GM19395 (cell line): ENCODE measurements around the gene ANKS1A.

Source experiments
- ATAC-seq: cut with Tn5 transposase; IDR thresholded peaks from one replicate; pipeline ENCODE4 v1.9.1; 2021; ENCODE audit warnings: mild to moderate bottlenecking, moderate library complexity; ENCODE audit not compliant: unreplicated experiment

The ANKS1A gene

GRCh38 chr6:35036828-35037663 is 148.0 kb downstream of the ANKS1A start:
- ATAC-seq, result no peak

GRCh38 chr6:35037664-35038038 is 148.6 kb downstream of the ANKS1A start:
- no peak for ATAC-seq

DNA sequence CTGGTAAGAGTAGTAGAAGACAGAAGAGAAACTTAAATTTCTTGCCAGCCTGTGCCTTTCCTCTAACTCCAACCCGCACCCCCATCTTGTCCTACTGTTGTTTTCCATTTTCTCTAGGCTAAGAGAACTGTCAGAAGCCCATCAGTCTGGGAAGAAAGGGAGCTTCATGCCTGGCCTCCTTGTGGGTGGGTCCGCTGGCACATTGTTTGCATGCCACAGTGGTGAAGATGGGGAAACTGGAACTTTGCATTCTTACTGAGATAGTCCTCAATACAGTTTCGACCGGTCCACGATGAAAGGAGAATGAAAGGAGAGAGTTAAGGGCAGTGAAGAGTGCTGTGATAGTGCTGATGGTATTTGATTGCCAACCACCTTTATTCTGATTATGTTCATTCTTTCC is 149.0 kb downstream of the ANKS1A start:
- no peak for ATAC-seq

DNA sequence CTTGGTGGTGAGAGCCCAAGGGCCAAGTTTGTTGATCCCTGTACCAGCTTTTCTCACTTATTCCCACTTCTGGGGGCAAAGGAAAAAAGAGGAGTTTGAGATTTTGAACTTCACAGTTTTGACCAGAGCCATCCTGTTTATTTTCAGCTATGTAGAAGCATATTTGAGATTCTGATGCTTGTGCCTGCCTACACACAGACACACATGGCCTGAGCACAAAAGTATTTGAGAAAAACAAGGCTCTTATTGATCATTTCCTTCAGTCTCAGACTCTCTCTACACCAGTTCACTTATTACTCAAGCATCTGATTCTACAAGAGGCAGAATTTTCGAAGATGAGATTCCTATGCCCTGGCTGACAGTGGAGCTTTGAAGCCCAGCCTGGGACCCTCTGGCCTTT is 151.3 kb downstream of the ANKS1A start:
- no peak for ATAC-seq

GRCh38 chr6:35041086-35041861 is 152.2 kb downstream of the ANKS1A start:
- ATAC-seq, result no peak

DNA sequence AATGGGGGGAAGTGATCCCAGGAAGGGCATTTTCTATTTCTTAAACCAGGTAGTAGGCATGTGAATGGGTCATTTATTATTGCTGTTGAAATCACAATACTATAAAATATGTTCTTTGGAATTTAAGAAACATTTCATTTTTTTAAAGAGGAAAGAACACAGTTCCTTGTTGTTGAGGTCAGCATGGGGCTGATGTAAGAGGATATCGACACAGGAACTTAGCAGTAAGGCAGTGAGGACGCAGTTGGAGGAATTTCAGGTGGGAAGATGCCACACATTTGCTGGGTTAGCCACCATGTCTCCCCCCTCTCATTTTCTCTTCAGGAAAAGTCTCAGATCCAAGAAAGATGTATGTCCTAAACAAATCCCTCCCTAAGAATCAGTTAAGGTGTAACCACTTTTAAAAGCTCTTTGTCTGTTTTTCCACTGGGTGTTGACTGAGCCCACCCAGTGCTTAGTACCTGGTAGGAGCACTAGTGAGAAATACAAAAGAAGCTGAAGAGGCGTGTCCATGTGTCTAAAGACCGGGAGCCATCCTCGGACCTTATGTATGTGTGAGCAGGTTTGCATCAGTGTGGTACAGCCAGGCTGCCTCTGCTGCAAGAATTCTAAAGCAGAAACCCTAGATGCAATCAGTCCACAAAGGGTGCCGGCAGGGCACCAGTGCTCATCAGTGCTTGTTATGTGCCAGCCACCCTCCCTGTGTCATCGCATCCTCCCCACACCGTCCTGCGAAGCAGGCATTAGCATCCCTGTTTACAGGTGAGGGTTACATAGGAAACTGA is 153.2 kb downstream of the ANKS1A start:
- ATAC-seq, result no peak

DNA sequence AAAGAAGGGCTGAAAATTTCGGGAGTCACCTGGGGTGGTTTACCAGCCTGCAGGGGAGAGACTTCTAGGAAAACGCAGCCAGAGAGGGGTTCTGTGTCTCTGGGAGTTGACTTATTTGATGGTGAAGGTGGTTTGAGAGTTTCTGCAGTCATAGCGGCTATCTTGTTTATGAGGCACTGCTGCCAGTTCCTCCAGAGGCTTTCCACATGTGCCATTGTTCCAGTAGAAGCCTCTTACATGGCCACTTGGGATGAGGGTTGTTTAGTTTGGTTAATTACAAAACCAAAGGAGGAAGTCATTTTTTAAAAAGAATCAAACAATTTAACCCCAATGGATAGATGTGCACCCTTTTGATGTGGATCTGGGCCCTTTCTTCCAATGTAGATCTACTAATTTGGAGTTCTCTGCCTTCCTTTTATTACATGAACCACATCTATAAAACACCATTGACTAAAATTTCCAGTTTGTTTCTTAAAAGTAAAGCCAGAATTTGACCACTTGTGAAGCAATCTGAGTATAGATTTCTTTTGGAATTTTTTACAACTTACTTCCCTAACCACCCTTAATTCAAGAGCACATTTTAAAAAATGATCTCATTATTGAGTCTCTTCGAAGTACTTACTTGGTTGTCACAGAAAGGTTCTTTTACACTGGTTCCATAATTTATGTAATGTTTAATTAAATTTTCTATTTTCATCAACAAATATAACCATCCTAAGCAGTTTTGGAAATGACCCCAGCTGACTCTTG is 154.5 kb downstream of the ANKS1A start:
- no peak for ATAC-seq

GRCh38 chr6:35044145-35044745 is 155.2 kb downstream of the ANKS1A start:
- ATAC-seq, result no peak

DNA sequence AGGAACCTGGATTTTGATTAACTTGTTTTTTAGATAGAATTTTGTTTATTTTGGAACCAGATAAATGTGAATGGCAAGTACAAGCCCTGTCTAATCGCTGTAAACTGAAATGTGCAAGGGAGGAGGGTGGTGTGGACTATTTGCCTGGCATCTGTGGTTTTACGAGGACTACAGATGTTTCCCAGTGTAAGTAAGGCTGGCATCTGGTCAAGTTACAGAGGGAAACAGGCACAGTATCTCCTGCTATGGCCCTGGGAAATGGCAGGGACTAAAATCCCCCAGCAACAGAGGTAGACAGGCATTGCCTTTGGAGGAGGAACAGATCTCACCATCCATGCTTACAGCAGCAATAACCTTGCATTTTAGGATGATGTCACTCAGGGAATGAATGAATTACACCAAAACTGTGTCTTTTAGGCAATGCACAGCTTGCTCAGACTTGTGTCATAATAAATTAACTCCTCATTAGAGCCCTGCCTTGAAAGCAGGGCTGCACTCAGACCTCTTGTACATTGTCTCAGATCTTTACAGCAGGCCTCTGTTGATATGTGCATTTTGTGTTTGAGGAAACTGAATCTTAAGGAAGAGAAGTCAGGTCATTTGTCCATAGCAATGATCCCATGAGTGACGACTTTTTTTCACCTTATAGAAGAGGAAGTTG is 155.8 kb downstream of the ANKS1A start:
- ATAC-seq, result no peak

- ATAC-seq, result no peak
Observed at GRCh38 chr6:35046103-35046502, 157.0 kb downstream of the ANKS1A start.

- no peak for ATAC-seq
Observed at GRCh38 chr6:35046862-35047261, 157.8 kb downstream of the ANKS1A start.

- no peak for ATAC-seq
Observed at GRCh38 chr6:35047265-35048011, 158.4 kb downstream of the ANKS1A start.

GRCh38 chr6:35048031-35048613 is 159.1 kb downstream of the ANKS1A start:
- ATAC-seq, result no peak

DNA sequence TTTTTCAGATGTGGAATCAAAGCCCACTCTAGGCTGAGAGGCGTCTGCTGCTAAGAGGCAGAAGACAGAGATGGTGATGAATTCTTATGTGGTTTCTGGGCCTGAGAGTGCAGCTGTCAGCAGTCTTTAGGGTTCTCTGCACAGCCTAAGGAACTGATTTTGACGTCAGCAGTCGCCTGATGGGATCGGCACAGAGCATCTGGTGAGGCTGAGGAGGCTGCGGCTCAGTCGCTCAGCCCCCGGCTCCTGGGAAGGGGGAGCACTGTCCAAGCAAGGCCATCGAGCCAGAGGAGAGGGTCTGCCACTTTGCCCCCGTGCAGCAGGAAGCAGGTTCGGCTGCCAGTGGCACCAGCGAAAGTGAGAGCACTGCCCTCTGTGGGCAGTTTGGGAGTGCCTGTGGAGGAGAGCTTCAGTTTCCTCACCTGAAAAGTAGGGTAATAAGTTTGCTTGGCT is 159.6 kb downstream of the ANKS1A start:
- no peak for ATAC-seq

DNA sequence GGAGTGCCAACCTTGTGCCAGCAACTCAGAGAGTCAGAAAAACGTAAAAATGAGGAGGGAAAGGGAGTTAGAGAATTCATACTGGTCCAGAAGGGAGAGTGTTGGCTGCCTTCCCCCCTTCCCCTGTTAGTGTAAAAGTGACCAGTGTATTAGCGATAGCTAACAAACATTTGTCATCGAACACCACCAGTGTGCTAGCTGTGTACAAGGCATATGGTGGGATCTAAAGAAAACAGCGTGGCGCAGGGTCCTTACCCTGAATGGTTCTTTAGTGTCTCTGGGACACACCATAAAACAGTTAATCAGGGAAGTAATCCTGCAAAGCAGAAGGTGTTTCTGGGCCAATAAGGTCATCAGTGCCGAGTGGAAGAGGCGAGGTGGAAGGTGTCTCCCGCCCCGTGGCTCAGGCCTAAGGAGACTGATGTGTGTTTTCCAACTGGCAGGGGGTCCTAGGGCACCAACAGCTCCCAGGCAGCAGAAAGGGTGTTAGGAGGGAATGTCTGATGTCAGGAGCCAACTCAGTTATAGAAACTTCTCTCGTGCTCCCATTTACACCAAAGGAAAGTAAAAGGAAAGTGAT is 160.2 kb downstream of the ANKS1A start:
- no peak for ATAC-seq

DNA sequence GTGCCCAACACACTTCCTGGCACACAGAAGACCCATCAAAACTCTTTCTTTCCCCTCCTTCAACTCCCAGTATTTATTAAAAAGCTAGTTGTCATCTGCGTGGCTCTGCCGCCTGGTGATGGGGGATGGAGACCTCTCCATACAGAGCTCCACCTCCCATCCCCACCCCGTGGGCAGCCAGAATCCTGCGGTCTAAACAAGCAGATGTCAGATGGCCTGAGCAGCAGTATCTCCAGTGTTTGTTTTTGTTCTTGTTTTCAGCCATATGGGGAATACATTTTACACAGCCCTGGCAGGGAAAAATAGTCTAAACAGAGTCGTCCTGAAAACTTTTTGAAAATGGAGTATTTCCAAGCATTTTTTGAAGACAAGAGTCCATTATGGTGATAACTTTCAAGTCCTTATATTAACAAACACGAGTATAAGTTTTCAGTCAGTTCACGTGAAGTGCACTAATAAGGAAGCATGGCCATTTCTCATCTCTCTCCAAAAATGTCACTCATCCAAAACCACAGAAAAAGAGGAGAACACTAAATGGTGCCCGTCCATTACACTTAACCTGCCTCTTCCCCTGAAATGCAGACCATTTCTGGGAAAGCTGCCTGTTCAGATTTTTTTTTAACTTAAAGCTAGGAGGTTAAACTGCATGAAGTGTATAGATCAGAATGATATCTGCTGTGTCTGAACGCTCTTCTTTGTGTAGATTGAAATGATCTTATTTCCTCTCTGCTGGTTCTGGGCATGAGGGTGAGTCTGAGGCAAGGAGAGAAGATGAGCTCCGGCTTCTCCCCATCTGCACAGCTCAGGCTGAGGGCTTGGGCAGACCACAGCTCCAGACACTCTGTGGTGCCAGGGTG is 161.1 kb downstream of the ANKS1A start:
- no peak for ATAC-seq

DNA sequence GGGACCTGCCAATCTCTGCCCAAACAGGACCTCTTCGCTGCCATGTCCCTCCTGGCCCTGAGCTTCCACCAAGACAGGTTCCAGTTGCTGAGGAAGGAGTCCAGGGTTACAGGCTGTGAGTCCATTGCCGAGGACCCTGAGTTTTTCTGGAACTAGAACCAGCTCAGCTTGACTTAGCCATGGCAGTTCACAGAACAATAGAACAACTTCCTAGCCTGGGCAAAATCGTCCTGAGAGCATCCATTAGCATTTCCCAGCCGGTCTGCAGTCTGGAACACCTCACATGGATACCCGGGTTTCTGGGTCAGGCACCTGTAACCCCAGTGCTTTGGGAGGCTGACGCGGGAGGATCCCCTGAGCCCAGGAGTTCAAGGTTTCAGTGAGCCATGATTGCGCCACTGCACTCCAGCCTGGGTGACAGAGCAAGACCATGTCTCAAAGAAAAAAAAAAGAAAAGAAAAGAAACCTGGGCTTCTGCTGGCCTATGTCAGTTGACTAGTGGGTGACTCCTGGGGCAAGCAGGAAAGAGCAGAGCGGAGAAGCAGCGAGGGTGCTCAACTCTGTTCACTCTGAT is 161.8 kb downstream of the ANKS1A start:
- no peak for ATAC-seq
